GM18867 (cell line): ENCODE measurements around the gene TYMS.
A peak's percentile ranks its signal among the peaks of the same experiment; 100 is the strongest.

ENCODE experiments used
- ATAC-seq: cut with Tn5 transposase; IDR thresholded peaks from one replicate; pipeline ENCODE4 v1.9.1; 2021; ENCODE audit warnings: mild to moderate bottlenecking, moderate library complexity; ENCODE audit not compliant: unreplicated experiment

Gene TYMS

DNA sequence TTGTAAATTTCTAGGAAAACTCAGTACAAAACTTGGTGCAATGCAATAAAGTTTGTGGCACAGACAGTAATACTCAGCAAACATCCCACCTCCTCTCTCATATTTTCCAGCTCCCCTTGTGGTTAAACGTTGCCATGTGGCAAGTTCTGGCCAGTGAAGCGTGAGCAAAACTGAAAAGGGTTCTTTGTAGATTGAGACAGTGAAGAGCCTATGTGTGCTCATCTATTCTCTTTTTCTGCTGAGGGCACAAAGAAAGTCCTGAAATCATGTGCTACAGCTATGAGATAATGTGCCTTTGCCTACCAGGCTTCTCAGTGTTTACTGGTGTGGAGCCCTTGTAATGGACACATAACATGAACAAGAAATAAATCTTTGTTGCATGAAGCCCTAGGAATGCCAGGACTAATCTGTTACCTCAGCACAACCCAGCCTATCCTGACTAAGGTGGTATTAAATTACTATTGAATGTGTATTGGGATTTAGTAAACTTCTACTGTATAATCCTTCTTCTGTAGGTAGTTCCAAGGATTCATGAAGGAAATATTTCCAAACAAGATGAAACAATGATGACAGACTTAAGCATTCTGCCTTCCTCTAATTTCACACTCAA is 13.0 kb upstream of the TYMS start:
- ATAC-seq: no peak

DNA sequence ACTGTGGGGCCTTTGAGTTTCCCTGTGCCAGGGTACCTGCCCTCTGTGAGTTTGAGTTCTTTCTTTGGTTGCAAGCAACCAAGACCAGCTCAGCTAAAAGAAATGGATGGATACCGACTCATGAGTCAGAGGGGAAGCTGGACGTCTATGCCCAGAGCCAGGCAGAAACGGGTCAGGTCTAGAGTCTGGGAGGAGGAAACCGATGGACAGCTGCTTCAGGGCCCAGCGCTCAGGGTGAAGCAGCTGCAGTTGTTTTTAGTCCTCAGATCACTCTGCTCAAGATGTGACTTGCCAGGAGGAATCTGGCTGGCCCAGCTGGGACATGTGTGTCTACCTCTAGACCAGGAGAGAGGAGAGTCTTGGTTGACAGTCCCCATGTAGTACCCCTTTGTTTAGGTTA is 10.1 kb upstream of the TYMS start:
- no peak for ATAC-seq

DNA sequence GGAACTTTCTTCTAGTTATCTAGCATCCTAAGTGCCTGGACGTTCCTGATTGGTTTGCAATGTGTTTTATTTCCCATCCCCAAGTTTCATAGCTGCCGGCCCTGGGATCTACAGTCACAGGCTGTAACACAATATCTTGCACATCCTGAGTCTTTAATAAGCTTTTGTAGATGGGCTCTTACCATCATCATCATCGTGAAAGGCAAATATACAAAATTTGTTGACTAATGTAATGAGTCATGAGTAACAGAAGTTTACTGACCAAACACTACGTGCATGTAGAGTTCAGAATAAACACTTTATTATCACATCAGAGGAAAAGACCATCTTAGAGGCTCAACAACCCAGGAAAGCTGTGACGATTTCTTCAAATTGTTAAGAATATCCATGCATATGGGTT is 8.1 kb upstream of the TYMS start:
- no peak for ATAC-seq

DNA sequence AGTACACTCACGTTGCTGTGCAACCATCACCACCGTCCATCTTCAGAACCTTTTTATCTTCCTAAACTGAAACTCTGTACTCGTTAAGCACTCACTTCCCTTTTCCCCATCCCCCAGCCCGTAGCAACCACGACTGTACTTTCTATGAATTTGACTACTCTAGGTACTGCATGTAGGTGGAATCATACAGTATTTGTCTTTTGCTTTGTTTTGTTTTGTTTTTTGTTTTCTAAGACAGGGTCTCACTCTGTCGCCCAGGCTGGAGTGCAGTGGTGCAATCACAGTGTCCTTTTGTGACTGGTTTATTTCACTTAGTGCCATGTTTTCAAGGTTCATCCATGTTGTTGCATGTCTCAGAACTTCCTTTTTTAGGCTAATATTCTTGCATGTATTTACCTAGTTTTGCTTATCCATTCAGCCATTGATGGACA is 7.0 kb upstream of the TYMS start:
- ATAC-seq: peak; percentile 92

DNA sequence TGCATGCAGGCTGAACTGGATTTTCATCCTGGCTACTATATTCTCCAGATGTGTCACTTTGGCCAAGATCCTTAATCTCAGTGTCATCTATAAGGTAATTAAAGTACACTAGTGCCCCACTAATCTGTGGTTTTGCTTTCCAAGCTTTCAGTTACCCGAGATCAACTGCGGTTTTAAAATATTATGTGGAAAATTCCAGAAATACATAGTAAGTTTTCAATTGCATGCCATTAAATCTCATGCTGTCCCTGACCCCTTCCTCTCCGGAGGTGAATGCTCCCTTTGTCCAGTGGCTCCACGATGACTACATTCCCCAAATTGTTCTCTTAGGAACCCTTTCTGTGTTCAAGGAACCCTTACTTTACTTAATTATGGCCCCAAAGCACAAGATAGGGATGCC is 5.3 kb upstream of the TYMS start:
- ATAC-seq: no peak

DNA sequence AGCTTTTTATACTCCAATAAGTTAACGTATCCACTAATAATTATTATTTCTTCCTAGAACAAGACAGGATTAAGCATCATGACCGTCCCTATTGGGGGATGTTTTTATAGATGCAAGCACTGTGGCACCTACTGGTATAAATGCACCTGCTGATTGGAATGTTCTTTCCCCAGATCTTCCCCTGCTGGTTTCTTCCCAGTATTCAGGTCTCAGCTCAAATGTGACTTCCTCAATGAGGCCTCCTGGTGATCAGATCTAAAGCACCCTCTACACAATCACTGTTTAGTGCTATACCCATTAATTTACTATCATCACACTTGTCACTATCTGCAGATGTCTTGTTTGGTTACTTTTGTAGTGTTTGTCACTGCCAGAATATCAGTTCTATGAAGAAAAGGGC is 3.9 kb upstream of the TYMS start:
- ATAC-seq: no peak

DNA sequence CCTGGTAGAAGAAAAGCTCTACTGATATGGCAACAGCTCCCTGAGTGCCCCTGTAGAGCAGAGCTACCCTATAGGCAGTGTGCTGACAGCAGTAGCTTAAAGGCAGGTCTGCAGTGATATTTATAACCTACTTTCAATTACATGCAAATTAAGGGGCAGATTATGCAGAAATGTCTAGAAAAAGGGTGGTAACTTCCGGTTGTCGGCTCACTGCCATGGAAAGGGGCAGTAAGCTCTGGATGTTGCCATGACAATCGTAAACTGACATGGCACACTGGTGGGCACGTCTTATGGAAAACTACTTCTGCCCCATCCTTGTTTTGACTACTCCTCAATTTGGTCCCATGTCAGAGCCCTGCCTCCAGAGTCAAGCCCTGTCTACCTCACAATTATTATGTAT is 2.9 kb upstream of the TYMS start:
- ATAC-seq: no peak

DNA sequence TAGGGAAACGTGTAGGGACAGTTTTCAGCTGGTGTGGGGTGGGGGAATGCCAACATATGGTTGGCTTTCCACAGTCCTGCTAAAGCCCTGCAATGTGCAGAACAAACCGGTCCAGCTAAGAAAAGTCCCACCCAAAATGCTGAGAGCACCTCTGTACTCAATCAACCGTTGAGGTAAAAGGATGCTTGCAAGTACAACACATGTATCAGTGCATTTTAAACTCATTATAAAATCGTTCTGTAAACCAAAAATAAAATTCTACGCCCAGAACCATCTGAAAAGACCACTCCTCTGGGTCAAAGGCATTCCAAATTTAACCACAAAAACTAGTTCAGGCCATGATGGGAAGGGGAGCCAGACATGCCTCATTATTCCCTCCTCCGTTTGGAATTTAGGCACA is 2.0 kb upstream of the TYMS start:
- ATAC-seq: no peak

DNA sequence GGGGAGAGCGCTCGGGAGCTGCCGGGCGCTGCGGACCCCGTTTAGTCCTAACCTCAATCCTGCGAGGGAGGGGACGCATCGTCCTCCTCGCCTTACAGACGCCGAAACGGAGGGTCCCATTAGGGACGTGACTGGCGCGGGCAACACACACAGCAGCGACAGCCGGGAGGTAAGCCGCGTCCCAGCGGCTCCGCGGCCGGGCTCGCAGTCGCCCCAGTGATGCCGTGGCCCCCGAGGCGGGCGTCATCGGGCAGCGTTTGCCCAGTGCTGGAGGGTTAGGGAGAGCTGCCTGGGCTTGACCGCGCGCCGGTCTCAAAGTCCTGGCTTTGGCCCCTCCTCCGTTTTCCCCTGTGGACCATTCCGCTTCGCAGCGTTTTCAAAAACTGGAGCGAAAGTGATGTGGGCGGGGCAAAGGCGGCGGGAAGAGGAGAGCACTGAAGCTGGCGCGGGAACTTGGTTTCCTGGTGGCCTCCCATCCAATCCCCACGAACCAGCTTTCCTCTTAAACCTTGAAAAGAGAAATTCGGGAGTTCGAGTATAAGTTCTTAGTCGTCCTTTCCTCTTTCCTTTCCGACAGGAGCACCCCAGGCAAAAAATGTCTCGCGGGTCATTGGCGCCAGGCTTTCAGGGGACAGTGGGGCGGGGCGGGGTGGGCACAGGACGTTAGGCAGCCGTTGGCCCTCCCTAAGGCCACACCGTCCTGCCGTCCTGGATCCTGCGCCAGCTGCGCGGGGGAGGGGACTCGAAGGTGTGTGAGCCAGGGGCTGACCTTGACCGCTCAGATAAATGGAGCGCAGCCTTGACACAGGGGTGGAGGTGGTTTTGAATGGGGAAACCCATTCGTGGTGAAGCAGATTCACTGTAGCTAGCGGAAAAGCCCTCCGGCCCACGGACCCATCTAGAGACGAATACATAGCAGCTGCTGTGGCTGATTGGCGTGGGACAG is 821 bp downstream of the TYMS start:
- peak; percentile 57 for ATAC-seq

DNA sequence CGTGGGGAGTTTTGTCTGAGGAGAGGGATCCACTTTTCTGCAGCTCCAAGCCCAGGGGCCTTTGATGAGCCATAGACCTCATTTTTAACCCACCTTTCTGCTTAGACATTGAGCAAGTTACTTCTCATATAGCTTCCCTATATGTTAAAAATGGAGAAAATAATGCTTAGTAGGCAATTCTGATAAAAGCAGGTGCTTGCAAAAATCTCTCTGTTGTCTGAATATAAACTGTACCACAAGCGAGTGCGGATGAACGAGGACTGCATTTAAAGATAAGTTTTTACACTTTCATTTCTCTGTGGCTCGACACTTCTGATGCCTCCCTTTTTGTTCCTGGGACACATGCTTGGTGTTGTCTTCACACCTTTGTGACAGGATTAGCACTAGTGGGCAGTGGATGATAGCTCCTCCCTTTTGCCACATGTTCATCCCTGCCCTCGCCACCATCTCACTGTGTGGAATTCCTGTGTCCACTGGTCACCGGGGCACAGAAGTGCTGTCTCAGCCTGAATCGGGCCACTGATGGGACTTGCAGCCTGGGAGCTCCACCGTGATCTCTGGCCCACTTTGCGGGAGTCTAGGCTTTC is 1.6 kb downstream of the TYMS start:
- no peak for ATAC-seq

DNA sequence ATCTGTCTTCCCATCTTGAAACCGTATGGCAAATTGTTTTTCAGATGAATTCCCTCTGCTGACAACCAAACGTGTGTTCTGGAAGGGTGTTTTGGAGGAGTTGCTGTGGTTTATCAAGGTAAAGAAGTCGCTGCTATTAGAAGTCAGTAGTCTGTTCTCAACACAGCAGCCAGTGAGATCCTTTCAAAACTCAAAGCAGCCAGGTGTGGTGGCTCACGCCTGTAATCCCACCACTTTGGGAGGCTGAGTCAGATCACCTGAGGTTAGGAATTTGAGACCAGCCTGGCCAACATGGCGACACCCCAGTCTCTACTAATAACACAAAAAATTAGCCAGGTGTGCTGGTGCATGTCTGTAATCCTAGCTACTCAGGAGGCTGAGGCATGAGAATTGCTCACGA is 2.1 kb downstream of the TYMS start:
- no peak for ATAC-seq

DNA sequence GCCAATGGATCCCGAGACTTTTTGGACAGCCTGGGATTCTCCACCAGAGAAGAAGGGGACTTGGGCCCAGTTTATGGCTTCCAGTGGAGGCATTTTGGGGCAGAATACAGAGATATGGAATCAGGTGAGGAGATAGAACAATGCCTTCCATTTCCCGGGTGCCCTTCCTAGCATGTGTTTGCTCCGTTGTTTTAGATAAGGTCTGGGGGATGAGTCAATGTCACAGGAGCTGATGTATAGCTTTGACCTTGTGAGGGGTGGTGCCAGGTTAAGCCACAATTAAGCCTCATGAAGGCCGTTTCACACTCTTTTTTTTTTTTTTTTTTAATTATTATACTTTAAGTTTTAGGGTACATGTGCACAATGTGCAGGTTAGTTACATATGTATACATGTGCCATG is 4.7 kb downstream of the TYMS start:
- no peak for ATAC-seq

DNA sequence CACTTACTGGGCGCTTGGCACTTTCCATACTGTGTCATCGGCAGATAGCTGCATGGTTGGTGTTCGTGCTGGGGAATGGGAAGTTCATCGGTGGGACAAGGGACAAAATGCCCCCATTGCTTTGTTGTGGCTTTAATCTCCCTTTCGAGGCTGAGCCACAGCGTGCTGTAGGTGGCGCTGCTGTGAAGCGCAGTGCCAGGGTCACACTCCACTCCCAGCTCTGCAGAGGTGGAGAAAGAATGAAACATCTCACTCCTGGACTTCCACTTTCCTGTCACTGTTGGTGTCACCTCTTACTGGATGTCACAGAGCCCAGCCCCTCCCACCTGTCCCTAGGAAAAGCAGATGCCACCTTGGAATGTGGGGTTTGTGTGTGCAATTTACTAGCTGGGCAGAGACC is 8.7 kb downstream of the TYMS start:
- ATAC-seq: no peak

DNA sequence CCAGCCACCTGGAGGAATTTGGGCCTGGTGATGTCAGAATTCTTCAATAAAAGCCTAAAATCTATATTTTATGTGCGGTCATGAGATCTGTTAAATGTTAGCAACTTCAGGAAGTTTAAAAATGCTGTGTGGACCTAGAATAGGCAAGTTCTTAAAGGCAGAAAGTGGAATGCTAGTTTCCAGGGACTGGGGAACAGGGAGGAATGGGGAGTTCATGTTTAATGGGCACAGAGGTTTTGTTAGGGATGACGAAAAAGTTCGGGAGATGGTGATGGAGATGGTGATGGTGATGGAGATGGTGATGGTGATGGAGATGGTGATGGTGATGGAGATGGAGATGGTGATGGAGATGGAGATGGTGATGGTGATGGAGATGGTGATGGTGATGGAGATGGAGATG is 9.2 kb downstream of the TYMS start:
- no peak for ATAC-seq

DNA sequence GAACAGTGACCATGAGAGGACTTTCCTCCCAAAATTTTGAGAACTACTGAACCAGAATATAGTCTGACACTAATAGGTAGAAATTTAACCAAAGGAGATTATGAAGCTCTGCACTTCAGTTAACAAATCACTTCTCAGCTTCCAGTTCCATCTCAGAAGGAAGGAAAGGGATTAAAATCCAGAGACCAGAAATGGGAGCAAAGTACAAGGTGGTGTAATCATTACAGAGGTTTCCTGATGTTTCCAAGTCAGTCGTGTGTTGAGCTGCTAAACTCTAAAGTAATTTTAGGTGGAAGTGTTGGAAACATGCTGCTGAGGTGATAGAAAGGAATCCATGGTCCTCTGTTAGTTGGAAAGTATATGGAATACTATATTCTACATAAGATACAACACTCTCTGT is 10.8 kb downstream of the TYMS start:
- ATAC-seq: no peak

DNA sequence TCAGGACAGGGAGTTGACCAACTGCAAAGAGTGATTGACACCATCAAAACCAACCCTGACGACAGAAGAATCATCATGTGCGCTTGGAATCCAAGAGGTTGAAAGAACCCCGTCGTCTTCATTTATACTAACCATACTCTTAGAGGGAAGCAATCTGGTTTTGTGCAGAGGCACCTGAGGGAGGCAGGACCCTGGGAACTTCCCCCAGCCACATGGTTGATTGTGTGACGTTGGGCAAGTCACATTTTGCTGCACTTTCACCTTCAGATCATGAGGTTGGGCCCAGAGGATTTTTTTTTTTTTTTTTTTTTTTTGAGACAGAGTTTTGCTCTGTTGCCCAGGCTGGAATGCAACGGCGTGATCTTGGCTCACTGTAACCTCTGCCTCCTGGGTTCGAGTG is 11.6 kb downstream of the TYMS start:
- no peak for ATAC-seq

DNA sequence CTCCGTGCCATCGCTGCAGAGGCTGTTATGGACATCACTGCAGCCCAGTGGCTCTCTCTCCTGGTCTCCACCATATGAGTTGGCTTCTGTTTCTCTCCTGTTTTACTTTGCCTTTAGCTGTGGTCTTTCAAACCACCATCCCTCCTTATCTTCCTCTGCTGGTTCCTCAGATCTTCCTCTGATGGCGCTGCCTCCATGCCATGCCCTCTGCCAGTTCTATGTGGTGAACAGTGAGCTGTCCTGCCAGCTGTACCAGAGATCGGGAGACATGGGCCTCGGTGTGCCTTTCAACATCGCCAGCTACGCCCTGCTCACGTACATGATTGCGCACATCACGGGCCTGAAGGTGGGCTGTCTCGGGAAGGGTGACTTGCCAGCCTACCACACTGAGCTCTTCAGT is 13.1 kb downstream of the TYMS start:
- no peak for ATAC-seq

DNA sequence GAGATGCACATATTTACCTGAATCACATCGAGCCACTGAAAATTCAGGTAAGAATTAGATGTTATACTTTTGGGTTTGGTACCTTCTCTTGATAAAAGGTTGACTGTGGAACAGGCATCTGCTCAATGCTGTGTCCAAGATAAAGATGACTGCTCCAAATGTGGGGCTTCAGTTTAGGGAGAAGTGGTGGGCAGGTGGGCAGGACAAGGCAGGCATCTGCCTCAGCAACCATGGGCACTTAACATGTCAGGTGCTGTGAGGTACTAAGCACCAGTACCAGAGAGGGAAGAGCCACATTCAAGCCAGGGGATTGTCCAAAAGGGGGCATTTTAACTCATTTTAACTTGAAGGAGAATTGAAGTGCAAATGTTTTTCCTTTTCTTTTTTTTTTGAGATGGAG is 14.0 kb downstream of the TYMS start:
- no peak for ATAC-seq

DNA sequence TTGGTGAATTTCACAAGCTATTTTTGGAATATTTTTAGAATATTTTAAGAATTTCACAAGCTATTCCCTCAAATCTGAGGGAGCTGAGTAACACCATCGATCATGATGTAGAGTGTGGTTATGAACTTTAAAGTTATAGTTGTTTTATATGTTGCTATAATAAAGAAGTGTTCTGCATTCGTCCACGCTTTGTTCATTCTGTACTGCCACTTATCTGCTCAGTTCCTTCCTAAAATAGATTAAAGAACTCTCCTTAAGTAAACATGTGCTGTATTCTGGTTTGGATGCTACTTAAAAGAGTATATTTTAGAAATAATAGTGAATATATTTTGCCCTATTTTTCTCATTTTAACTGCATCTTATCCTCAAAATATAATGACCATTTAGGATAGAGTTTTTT is 15.9 kb downstream of the TYMS start:
- ATAC-seq: no peak

DNA sequence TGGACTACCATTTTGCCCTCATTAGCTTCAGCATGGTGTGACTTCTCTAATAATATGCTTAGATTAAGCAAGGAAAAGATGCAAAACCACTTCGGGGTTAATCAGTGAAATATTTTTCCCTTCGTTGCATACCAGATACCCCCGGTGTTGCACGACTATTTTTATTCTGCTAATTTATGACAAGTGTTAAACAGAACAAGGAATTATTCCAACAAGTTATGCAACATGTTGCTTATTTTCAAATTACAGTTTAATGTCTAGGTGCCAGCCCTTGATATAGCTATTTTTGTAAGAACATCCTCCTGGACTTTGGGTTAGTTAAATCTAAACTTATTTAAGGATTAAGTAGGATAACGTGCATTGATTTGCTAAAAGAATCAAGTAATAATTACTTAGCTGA is 16.3 kb downstream of the TYMS start:
- ATAC-seq: no peak

DNA sequence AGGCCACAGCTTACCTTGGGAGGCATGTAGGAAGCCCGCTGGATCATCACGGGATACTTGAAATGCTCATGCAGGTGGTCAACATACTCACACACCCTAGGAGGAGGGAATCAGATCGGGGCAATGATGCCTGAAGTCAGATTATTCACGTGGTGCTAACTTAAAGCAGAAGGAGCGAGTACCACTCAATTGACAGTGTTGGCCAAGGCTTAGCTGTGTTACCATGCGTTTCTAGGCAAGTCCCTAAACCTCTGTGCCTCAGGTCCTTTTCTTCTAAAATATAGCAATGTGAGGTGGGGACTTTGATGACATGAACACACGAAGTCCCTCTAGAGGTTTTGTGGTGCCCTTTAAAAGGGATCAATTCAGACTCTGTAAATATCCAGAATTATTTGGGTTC is 17.9 kb downstream of the TYMS start:
- no peak for ATAC-seq

DNA sequence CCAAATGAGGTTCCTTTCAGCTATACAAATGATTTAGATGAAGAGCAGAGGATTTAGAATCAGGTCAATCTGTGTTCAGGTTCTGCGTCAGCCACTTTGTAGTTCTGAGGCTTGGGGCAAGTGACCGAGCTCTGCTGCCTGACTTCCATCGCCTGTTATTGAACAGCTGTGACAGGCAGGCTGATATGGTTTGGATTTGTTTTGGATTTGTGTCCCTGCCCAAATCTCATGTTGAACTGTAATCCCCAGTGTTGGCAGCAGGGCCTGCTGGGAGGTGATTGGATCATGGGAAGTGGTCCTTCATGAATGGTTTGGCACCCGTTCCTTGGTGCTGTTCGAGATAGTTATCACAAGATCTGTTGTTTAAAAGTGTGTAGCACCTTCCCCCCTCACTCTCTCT is 18.6 kb downstream of the TYMS start:
- no peak for ATAC-seq
